GM19467 (cell line): Measurements from ENCODE around the gene SHISA5.

Experiments used
- ATAC-seq: cut with Tn5 transposase; IDR thresholded peaks from one replicate; pipeline ENCODE4 v1.9.1; 2021; ENCODE audit warnings: mild to moderate bottlenecking, moderate library complexity; ENCODE audit not compliant: unreplicated experiment

The SHISA5 gene

DNA sequence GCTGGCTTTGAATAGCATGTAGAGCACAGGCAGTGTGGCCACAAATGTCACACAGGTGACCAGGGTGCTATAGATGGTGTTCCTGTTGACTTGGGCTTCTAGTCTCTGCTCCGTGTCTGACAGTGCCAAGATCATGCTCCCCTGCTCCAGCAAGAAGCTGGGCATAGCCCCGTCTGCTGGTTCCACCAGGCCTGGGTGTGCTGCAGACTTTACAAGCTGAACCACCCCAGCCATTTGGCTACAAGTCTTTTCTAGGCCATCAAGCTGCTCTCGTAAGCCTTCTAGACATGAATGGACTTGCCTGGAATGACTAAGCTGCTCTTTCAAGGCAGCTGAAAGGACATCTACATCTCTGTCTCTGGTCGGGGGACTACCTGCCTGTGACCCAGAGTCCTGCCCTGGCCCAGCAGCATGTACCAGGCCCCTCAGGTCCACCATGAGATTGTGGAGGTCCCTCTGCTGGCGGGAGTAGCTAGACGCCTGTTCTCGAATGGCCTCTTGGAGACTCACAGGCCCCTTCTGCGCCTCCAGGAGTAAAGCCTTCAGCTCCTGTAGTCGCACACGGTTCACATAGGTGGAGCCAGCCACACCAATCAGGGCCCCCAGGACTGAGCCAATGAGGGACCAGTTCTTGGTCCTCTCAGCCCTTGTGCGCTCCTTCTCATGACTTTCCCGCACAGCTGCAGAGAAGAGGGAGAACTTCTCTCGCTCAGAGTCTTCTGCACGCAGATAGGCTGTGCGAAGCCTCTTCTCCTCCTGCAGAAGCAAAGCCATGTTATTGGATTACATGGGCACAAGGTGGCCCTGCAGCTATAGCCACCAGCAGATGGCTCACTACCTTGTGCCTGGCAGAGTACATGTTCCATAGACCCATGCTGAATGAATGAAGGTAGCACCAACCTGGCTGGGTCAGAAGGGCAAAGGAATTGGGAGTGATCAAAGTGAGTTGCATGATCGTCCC is 71.3 kb downstream of the SHISA5 start:
- ATAC-seq = no peak

DNA sequence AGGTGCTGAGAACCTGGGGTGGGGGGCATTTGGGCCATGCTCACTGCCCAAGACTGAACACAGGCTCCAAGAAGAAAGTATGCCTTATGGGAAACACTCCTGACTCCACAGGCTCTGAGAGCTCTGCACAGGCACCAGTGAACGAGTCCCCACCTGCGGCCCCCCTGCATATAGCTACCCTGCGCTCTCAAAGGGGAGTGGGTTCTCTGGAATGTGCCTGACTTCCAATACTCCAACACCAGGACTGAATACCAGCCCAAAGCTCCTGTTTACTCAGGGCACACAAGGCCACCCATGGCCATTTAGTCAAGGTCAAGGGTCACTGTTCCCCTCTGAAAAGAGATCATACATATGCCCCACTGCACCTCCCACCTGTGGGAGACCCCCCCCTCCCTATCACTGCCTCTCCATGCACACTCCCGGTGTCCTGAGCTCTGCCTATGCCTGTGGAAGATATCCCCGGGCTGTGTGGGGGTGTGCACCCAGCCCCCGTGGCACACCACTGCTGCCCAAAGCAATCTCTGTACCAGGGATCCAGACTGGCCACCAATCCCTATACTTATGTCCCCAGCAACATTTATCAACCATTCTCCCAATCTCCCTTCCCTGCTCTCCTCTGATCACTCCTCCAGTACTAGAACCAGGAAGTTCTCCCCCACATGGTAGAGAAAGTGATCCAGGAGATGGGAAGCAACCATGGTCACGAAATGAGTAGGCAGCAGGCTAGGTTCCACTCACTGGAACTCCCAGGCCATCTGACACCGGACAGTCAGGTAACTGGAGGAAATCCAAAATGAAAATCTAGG is 72.5 kb downstream of the SHISA5 start:
- no peak for ATAC-seq

DNA sequence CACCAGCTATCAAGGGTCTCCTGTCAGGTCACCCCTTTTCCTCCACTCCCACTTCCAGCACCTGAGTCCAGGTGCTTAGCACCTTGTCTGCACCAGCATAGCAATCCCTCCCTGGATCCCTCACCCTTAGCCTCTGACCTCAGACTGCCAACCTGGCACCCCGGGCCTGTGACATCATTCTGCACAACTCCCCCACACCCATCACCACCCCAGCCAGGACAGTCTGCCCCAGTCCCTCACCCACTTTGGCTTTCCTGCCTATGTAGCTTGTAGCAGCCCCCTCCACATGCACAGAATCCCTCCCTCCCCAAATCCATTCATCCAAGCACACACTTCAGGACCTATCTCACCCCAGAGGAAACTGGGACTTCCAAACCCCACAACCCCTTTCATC is 73.3 kb downstream of the SHISA5 start:
- ATAC-seq = no peak

DNA sequence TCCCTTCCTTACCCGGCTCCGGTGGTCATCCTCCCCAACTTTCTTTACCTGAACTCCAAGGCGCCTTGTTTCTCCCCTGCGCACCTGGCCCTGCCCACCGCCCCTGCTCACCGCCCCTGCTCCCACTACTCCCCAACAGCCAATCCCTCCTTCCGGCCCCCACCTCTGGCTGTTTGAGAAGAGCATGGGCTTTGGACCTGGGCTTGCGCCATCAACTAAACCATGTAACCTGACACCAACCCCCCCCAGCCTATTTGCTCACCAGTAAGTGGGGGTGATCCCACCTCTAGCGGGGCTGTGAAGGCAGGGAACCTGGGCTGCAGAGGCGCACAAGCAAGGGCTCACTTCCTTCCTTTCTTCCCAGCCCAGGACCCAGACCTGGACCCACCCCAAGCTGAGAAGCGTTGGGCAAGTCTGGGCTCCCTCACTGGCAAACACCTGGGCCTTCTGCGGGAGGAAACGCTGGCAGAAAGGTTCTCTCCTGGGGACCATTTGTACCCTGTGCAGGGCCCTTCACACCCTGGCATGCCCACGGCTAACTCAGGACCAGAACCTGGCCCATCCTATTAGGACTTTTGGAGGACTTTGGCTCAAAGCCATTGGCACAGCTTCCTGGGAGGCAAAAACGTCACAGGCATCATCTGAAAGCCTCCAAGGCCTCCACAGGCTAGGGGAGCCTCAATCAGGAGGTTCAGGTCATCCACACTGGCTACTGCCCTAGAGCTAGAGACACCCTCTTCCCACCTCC is 73.8 kb downstream of the SHISA5 start, which contains the start of gene PLXNB1:
Gene PLXNB1, minus strand, starts transcription at position 127 of the 748 bp plus-strand sequence. CDS start 5,475 bp downstream, outside the sequence.
- no peak for ATAC-seq

DNA sequence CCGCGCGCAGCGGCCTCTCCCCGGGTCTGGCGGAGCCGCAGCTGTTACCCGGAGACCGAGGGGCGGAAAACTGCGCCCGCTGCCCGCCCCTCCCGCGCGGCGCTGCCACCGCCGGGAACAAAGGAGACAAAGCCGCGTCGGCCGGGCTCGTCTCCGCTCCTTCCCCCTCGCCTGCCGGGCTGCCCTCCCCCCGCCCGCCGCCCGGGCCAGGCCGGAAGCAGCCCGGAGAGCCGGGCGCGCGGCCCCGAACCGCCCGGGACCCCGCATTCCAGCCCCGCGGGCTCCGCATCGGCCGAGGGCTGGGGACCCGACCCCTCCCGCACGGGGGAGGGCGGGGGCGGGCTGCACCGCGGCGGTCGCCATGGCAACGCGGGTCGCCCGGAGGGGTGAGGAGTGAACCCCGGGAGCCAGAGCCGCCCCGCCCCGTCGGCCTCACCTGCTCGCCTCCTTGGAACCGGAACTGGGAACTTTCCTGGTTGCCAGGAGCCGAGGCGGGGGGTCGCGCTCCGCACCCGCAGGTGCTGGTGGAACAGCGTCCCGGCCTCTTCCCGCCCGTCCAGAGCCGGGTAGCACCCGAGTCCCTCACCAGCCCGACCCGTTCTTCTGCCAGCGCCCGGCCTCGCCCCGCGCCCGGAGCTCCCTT is 74.5 kb downstream of the SHISA5 start:
- ATAC-seq = no peak

DNA sequence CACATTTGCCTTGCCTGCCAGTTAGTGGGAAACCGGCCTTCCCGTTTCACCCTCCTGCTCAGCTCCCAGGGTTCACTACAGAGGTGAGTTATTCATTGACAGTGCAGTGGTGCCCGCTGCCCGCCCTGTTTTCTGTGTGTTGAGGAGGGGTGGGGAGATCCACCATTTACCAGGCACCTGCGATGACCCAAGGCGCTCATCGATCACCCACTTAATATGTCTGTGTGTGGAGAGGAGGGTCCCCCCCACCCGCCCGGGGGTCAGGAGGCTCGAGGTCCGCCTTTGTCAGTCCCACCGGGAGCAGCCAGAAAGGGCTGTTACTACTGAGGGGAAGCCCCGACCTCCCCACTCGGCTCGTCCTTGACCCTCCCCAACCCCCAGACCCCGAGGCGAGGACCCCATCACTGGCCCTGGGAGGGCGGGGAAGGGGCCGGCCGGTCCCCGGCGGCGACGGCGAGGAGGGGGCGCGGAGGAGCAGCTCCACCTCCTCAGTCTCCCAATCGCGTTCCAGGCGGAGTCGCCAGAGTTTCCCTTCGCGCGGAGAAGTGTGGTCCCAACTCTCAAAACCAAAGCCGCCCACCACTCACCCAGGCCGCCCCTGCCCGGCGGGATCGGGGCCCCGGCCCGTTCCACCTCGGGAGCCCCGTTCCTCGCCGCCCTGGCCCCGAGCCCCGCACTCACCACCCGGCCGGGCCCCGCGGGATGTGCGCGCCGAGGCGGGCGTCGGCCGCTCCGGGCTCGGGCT is 75.2 kb downstream of the SHISA5 start:
- ATAC-seq = no peak

DNA sequence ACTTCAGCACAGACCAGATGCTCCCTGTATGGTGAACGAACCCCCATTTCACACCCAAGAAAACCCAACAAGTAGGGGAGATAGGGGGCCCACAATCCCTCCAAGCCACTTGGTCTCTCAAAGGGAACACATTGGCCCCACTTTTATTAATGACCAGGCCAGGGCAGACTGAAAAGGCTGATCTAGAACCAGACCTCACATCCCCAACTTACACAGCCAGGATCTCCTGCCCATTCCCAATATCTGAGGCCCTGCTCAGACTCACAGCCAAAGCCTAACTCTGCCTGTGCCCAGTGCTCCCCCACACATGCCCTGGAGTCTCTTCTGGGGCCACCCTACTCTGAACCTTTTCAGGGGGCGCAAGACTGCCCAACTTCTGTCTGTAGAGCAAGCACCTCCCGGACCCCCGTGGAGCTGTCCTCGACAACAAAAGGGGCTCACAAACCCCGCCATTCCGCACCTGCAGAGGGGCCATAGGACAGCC is 75.8 kb downstream of the SHISA5 start:
- no peak for ATAC-seq

DNA sequence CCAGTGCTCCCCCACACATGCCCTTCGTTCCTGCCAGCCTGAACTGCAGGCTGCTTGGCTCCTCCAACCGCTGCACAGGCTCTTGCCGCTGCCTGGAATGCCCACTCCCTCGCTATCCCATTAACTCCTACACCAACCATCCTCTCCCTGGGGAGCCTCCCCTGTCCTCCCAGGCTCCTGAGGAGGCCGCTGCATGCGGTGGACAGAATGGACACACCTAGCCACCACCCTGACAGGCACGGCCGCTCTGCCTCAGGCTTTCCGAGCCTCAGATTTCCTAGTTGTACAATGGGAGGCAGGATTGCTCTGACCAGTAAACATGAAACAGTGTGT is 76.4 kb downstream of the SHISA5 start:
- ATAC-seq = no peak

DNA sequence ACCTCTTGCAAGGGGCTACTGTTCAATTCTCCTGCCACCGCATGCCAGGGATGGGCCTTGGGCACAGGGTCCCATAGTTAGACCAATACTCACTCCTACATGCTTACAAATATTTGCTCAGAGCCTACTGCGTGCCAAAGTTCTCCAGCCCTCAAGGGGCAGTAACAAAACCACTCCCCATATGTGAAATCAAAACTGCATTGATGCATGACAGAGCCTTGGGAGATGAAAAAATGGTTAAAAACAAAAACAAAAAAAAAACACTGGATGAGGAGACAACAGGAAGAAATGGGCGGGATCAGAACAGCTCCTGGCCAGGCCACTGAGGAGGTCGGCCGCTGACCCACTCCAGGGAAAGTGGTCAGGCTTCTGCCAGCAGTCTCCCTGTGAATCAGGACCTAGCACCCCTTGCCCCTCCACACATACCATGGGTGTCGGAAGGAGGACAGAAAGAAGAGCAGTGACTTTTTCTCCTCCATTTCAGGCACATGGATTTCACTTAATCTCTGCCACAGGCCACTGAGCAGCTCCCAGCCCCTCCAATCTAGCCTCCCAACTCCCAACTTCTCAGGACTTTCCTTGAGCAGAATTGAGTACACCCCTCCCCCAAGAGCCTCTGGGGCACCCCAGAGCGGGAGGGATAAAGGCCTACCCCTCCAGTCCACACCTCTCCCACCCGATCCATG is 76.9 kb downstream of the SHISA5 start:
- ATAC-seq = no peak

DNA sequence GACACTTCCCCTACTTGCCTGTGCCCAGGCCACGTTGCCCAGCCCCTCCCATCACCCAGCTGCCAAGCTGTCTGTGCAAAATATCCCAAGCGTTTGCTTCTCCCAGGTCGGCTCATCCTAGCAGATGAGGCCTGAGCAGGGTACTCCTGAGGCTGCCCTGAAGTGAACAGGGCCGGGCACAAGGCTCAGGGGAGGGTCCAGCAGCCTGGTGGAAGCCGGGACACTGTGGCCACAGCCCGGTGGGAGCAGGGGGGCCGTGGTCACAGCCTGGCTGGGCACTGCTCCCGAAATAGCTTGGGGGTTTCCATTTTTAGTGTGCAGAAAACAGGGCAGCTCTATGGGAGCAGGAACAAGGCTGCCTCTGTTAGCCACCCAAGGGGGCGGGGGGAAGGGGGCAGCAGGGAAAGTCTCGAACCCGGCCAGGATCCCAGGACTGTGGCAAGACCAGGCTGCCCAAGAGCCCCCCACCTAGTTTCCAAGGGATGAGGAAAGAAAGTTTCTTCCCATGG is 77.5 kb downstream of the SHISA5 start:
- no peak for ATAC-seq

DNA sequence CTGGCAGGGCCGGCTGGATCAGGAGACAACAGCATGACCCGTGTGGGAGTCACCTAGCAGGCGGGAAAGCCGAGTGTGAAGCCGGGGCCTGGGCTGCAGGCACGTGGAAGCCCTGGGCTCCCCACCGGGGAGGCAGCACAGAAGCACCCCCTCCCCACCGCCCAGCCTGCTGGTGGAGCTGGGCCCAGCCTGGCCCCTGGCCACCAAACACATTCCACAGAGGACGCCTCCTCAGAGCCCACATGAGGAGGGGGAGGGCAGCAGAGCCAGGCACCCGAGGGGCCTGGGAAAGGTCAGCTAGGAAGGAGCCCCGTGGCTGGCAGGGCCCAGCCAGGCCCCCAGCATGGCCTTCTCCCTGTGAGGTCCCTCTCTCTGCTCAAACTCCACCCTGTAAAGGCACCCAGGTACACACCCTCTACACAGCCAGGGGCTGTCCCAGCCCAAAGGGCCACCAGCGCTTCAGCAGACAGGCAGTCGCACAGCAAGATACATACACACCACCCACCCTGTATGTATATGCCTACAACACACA is 78.6 kb downstream of the SHISA5 start:
- ATAC-seq = no peak

DNA sequence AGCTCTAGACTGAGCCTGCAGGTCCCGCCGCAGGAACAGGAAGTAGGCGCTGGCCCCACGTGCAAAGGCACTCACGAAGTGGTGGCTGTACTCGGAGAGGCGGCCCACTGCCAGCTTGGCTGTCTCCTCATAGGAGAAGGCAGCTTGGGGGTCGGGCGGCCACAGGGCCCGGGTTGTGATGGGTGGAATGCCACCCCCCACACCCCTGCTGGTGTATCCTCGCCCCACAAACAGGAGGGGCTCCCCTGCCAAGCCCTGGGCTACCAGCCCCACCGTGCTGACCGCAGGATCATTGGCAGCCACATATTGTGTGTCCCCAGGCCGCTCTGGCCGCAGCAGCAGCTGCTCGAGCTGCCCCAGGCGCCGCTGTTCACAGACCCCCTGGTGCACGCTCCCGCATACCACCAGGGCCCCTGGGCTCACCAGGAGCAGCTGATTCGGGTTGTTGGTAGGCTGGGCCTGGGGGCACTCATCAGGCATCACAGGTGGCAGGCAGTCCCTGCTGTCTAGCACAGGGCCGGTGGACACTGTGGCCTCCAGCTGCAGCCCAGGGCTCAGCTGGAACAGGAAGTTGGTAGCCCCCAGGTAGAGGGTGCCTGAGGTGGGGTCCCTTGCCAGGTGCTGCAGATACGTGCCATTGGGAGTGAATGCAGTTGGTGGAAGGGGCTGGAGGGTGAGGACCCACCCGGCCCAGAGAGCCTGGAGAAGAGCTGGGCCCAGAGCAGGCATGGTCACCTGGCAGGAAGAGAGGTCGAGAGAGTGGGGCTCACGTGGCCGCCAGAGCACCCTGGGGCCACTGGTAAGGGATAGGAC is 79.9 kb downstream of the SHISA5 start:
- ATAC-seq = no peak

DNA sequence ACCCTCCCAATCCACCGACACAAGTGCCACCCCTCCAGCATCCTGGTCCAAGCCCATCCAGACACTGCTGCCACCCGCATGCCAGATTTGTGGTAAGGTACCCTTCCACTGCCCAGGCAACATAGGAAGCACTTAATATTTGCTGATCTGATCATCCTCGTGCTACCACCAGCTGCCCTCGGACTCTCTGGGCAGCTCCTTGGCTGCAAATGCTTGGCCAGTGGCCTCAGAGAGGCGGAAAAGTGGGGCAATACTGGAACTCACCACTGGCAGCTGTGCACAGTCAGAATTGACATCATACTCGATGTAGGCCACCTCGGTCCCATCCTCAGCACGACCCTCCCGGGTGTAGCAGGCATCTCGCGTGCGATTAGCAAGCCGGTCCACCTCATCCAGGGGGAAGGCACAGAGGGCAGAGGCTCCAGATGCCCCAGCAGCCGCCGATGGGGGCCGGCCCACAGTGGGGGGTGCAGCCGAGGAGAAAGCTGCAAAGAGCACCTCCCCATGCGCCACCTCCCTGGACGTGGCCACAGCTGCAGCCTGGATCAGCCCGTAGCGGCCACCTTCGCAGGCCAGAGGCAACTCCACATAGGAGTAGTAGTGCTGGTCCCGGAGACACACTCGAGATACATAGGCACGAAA is 80.6 kb downstream of the SHISA5 start:
- no peak for ATAC-seq

DNA sequence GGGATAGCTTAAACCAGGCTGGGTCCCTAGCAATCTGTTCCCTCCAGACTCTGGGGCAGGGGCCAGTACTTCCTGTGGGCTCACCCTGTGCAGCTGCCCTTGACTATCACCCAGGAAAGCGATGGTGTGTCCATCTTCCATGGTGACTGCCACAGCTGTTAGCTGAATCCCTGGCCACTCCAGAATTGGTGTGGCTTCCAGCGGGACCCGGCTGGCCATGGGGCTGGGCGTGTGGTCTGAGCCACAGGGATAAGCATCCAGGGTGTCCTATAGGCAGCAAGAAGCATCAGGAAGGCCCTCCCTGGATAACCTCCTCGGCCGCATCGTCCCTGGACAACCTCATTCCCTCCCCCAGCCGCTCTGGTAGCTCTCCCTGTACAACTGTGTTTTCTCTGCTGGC is 81.3 kb downstream of the SHISA5 start:
- no peak for ATAC-seq

DNA sequence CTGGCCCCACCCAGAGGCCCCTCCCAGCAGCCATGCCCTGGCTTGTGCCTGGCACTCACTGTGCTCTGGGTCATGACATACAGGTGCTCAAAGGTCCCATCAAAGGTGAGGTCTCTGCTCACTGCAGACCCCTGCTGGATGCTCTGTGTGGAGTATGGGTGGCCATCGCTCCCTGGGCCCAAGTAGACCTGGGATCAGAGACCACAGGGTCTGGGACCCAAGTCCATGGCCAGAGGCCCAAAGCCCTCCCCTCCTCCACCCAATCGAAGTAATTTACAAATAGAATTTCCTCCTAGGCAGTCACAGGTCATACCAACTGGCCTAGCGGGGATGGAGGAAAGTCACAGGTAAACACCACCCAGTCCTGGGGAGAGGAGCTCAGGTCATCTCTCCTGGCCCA is 81.7 kb downstream of the SHISA5 start:
- ATAC-seq = no peak

DNA sequence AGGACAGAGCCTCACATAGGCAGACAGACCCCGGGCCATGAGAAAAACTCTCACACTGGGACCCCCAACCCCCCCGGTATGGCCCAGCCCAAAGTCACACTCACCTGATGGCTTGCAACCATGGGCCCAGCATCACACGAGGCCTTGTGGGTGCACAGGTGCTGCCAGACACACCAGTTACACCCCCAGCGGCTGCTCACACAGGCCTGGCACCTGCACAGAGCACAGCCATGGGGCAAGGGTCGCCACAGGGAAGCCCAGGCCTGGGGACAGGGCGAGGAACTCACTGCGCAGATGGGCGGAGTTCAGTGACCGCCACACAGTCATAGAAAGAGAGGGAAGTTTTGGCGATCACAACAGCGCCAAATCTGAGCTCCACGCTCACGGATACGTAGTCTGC is 83.4 kb downstream of the SHISA5 start:
- no peak for ATAC-seq

DNA sequence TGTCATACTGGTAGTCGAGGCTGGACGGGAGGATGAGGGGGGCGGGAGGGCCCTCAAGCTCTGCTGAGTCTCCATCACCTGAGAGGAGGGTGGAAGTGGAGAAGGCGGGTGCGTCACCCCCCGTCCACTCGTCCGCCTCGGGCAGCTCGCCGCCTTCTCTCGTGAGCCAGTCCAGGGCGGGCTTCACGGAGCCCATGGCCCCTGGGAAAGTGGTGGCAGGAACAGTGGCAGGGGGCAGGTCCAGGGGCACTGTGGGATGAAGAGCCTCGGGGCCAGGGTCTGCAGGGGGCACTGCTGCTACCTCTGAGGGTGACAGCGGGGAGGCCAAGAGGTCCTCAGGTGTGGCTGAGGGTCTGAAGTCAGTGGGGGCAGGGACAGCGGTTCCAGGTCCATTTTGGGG is 84.4 kb downstream of the SHISA5 start:
- ATAC-seq = no peak

DNA sequence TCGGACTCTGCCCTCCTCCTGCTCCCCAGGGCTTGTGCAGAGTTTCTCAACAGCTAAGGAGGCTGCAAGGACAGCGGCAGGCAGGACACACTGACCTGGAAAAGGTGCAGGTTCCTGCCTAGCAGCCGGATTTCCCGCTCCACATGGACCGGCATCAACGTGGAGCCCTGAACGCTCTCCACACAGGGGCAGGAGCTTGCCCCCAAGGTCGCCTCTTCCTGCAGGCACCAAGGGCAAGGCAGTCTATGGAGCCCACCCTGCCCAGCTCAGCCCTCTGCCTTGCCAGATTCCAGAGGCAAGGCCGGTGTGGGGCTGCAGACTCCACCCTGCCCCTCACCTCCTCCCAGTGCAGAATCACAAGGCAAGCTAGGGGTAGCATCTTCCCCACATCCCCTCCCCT is 84.8 kb downstream of the SHISA5 start:
- ATAC-seq = no peak
